Nephron (organoid): ENCODE measurements around the gene TCF12.

Experiments
- H3K27ac Mint-ChIP-seq, 3 experiments: 2 replicates each; pipeline ENCODE4 v1.8.0; 2020; ENCODE audit warnings: mixed read lengths in 3 of 3, mild to moderate bottlenecking in 2 of 3, moderate library complexity in 1 of 3
- H3K27me3 Mint-ChIP-seq: 2 replicates; pipeline ENCODE4 v1.8.0; 2021; ENCODE audit warnings: low read depth, mild to moderate bottlenecking, moderate library complexity, mixed read lengths
- H3K36me3 Mint-ChIP-seq: 2 replicates; pipeline ENCODE4 v1.8.0; 2020; ENCODE audit warnings: low read depth, mixed read lengths
- H3K4me1 Mint-ChIP-seq: 2 replicates; pipeline ENCODE4 v1.8.0; 2020; ENCODE audit warnings: mixed read lengths
- H3K4me3 Mint-ChIP-seq, 3 experiments: 2 replicates each; pipeline ENCODE4 v1.8.0; 2020; ENCODE audit warnings: mild to moderate bottlenecking in 3 of 3, mixed read lengths in 3 of 3, moderate library complexity in 2 of 3
- H3K9me3 Mint-ChIP-seq: 2 replicates; pipeline ENCODE4 v1.8.0; 2020; ENCODE audit warnings: mixed read lengths
- CTCF ChIP-seq, 3 experiments: fragments of 200-600 bp; sonication (generic); IDR thresholded peaks; one replicate each; pipeline ENCODE4 v1.5.0; 2021; ENCODE audit warnings: antibody characterized with exemption in 3 of 3; ENCODE audit not compliant: unreplicated experiment in 3 of 3

The TCF12 gene

GRCh38 chr15:57282686-57283085 lies 364.2 kb downstream of the TCF12 start:
- no peak overlapping the region for H3K4me3 Mint-ChIP-seq
- H3K36me3 Mint-ChIP-seq = peaks cover 91% of the 10 kb centered on the region
- no peak for TF ChIP-seq CTCF (IDR thresholded peaks at IDR 0.05; ENCODE audit: unreplicated experiment in 3 of 3)
- peaks cover 6% of the 10 kb centered on the region for H3K4me1 Mint-ChIP-seq
- no peaks in the 10 kb centered on the region for H3K27me3 Mint-ChIP-seq
- H3K27ac Mint-ChIP-seq = peak overlapping the region in 2 of 3 experiments; percentile 38 to 44
- H3K9me3 Mint-ChIP-seq = no peaks in the 10 kb centered on the region

GRCh38 chr15:57283774-57284503 lies 365.5 kb downstream of the TCF12 start:
- Mint-ChIP-seq H3K36me3 (peaks cover 91% of the 10 kb centered on the region), H3K4me1 (peaks cover 6% of the 10 kb centered on the region), H3K27ac (peak overlapping the region in 2 of 3 experiments; percentile 2 to 24), H3K9me3 (no peaks in the 10 kb centered on the region), H3K27me3 (no peaks in the 10 kb centered on the region), H3K4me3 (no peak overlapping the region)
- no peak for TF ChIP-seq CTCF (IDR thresholded peaks at IDR 0.05; ENCODE audit: unreplicated experiment in 3 of 3)

GRCh38 chr15:57284535-57284934 lies 366.1 kb downstream of the TCF12 start:
- Mint-ChIP-seq H3K4me1 (peaks cover 3% of the 10 kb centered on the region), H3K9me3 (no peaks in the 10 kb centered on the region), H3K36me3 (peaks cover 91% of the 10 kb centered on the region), H3K27ac (peak overlapping the region in 2 of 3 experiments; percentile 2 to 24), H3K27me3 (no peaks in the 10 kb centered on the region), H3K4me3 (no peak overlapping the region)
- TF ChIP-seq CTCF (IDR thresholded peaks at IDR 0.05; ENCODE audit: unreplicated experiment in 3 of 3) = no peak

- Mint-ChIP-seq H3K36me3 (peaks cover 89% of the 10 kb centered on the region), H3K27me3 (no peaks in the 10 kb centered on the region), H3K27ac (peak overlapping the region in 1 of 3 experiments; percentile 2), H3K4me3 (no peak overlapping the region), H3K9me3 (no peaks in the 10 kb centered on the region), H3K4me1 (no peaks in the 10 kb centered on the region)
- no peak for TF ChIP-seq CTCF (IDR thresholded peaks at IDR 0.05; ENCODE audit: unreplicated experiment in 3 of 3)
Measured at GRCh38 chr15:57285386-57285785, 366.9 kb downstream of the TCF12 start.

- H3K4me1 Mint-ChIP-seq = peaks cover 4% of the 10 kb centered on the region
- H3K9me3 Mint-ChIP-seq = no peaks in the 10 kb centered on the region
- H3K36me3 Mint-ChIP-seq = peaks cover 91% of the 10 kb centered on the region
- no peak overlapping the region for H3K4me3 Mint-ChIP-seq
- H3K27me3 Mint-ChIP-seq = no peaks in the 10 kb centered on the region
- no peak for TF ChIP-seq CTCF (IDR thresholded peaks at IDR 0.05; ENCODE audit: unreplicated experiment in 3 of 3)
- H3K27ac Mint-ChIP-seq = no peak overlapping the region
Measured at GRCh38 chr15:57286446-57287122, 368.1 kb downstream of the TCF12 start.
